T-cell (primary cell): Measurements from ENCODE around the gene DRD4. TPM values are rescaled to one million over a fixed set of nuclear protein-coding genes. Genes with fewer than 3 reads are reported as not detected.

ENCODE experiments used
- ATAC-seq, 4 experiments: fragments of 200-7000 bp in 3 of 4; fragments of 150-1000 bp in 1 of 4; cut with Tn5 transposase; replicated peaks in 1 of 4; 1 replicate in 3 of 4; 2 replicates in 1 of 4; pipeline ENCODE4 v1.10.0; 2021; ENCODE audit warnings: moderate library complexity in 3 of 4, mild to moderate bottlenecking in 2 of 4, moderate number of reproducible peaks in 1 of 4
- CTCF ChIA-PET, 2 donors: fragments of 300-600 bp; sonication (Branson Sonifier 250); formaldehyde crosslinking; loops; one replicate each; lab custom pipeline; 2022; ENCODE audit warnings: antibody characterized with exemption in 2 of 2; lab: Charles Lee
- POLR2A ChIA-PET, 2 donors: fragments of 300-600 bp; sonication (Branson Sonifier 250); formaldehyde crosslinking; loops; one replicate each; lab custom pipeline; 2022; ENCODE audit warnings: antibody characterized with exemption in 2 of 2; lab: Charles Lee
- DNase-seq, 35 experiments: peaks; one replicate each; pipeline versions ENCODE4 v3.0.0 to v3.0.0-alpha.2; 2013 to 2023
- H3K27ac ChIP-seq: one replicate; pipeline ENCODE4 v1.5.1; 2013; ENCODE audit warnings: low read length
- H3K27me3 ChIP-seq, 2 experiments: replicated peaks in 1 of 2; 1 replicate in 1 of 2; 2 replicates in 1 of 2; pipeline versions ENCODE4 v1.6.1 to v1.7.0; 2013; ENCODE audit warnings: low read length in 1 of 2, mixed read lengths in 1 of 2; ENCODE audit not compliant: control insufficient read depth in 2 of 2, insufficient read depth in 2 of 2; ENCODE audit errors: extremely low read depth in 1 of 2
- H3K36me3 ChIP-seq, 2 donors: 1 replicate in 1 of 2; 2 replicates in 1 of 2; pipeline versions ENCODE4 v1.6.1 to v1.7.0; 2013; ENCODE audit warnings: low read length in 1 of 2; ENCODE audit not compliant: control insufficient read depth in 2 of 2, insufficient read depth in 1 of 2; ENCODE audit errors: extremely low read depth in 1 of 2
- H3K4me1 ChIP-seq, 2 experiments: 1 replicate in 1 of 2; 2 replicates in 1 of 2; pipeline versions ENCODE4 v1.6.1 to v1.7.0; 2013; ENCODE audit warnings: low read length in 2 of 2, mixed read lengths in 1 of 2; ENCODE audit not compliant: insufficient read depth in 2 of 2, control insufficient read depth in 1 of 2; ENCODE audit errors: extremely low read depth in 1 of 2
- H3K4me3 ChIP-seq, 2 donors: 1 replicate in 1 of 2; 2 replicates in 1 of 2; pipeline versions ENCODE4 v1.5.1 to v1.7.0; 2013; ENCODE audit warnings: mild to moderate bottlenecking in 2 of 2, low read length in 1 of 2, moderate library complexity in 1 of 2; ENCODE audit not compliant: control insufficient read depth in 1 of 2; ENCODE audit errors: extremely low read depth in 1 of 2
- H3K9me3 ChIP-seq: 2 replicates; pipeline ENCODE4 v1.7.0; 2013
- H3K27ac Mint-ChIP-seq, 2 donors: one replicate each; pipeline ENCODE4 v1.8.0; 2020 to 2021; ENCODE audit warnings: mild to moderate bottlenecking in 2 of 2, mixed read lengths in 2 of 2
- H3K27me3 Mint-ChIP-seq, 2 donors: one replicate each; pipeline ENCODE4 v1.8.0; 2021 to 2022; ENCODE audit warnings: mixed read lengths in 2 of 2
- H3K36me3 Mint-ChIP-seq: one replicate; pipeline ENCODE4 v1.8.0; 2021; ENCODE audit warnings: mixed read lengths
- H3K4me1 Mint-ChIP-seq, 3 donors: one replicate each; pipeline ENCODE4 v1.8.0; 2020 to 2022; ENCODE audit warnings: mixed read lengths in 3 of 3, mild to moderate bottlenecking in 1 of 3
- H3K4me3 Mint-ChIP-seq, 3 donors: one replicate each; pipeline ENCODE4 v1.8.0; 2020 to 2022; ENCODE audit warnings: mild to moderate bottlenecking in 3 of 3, mixed read lengths in 3 of 3, moderate library complexity in 3 of 3
- H3K9me3 Mint-ChIP-seq, 3 donors: one replicate each; pipeline ENCODE4 v1.8.0; 2020 to 2022; ENCODE audit warnings: mixed read lengths in 3 of 3
- WGBS: methylation state at CpG from one replicate; pipeline ENCODE4 v1.1.5; 2013; ENCODE audit warnings: missing lambda C conversion rate; ENCODE audit not compliant: insufficient coverage; 5-methylcytosine and 5-hydroxymethylcytosine counted together
- total RNA-seq, 35 experiments: library from RNA in 6 of 35; stranded (reverse) in 6 of 35; fragments of 120-200 nt in 1 of 35; gene quantifications; one replicate each; pipeline versions ENCODE4 v1.2.1 to v1.2.4 and lab custom pipeline; 2013 to 2026

Gene DRD4
- total RNA-seq, 5 donors from 2014 or later (not counting 1 experiment from before 2014, with no cell fraction given) = 0.49 to 1.3 (median 0.98) TPM

GRCh38 chr11:601573-602245 is 35.4 kb upstream of the DRD4 start:
- Histone ChIP-seq H3K9me3 (no peaks in the 10 kb centered on the region), H3K4me3 (no peak overlapping the region), H3K36me3 (peaks cover 37 to 81% of the 10 kb centered on the region in 2 donors), H3K27ac (no peak overlapping the region), H3K27me3 (no peaks in the 10 kb centered on the region), H3K4me1 (peaks cover 0 to under 1% of the 10 kb centered on the region in 2 experiments)
- ATAC-seq = no peak
- H3K9me3 Mint-ChIP-seq = no peaks in the 10 kb centered on the region
- no peak overlapping the region for H3K4me3 Mint-ChIP-seq
- ChIA-PET CTCF (interaction anchor here in 1 of 2 donors (0.7 kb wide), 1 partner anchor 1958 kb away, joined by 5 read pairs; no protein-coding TSS in a partner anchor), POLR2A (interaction anchor here in 1 of 2 donors (0.7 kb wide), 1 partner anchor 356 kb away, joined by 6 read pairs; no protein-coding TSS in a partner anchor)
- no peaks in the 10 kb centered on the region for H3K4me1 Mint-ChIP-seq
- WGBS = 96% methylated on average over 13 of the region's 23 CpGs
- no peak for DNase-seq
- H3K27ac Mint-ChIP-seq = no peak overlapping the region
- peaks cover 33% of the 10 kb centered on the region for H3K36me3 Mint-ChIP-seq
- no peaks in the 10 kb centered on the region for H3K27me3 Mint-ChIP-seq

GRCh38 chr11:603154-603553 is 33.9 kb upstream of the DRD4 start:
- H3K27me3 Mint-ChIP-seq = no peaks in the 10 kb centered on the region
- no peaks in the 10 kb centered on the region for H3K4me1 Mint-ChIP-seq
- DNase-seq (no peak), ATAC-seq (no peak)
- POLR2A ChIA-PET = no interaction called here
- Histone ChIP-seq H3K9me3 (no peaks in the 10 kb centered on the region), H3K36me3 (peaks cover 46 to 84% of the 10 kb centered on the region in 2 donors), H3K4me3 (no peak overlapping the region), H3K27me3 (no peaks in the 10 kb centered on the region), H3K4me1 (no peaks in the 10 kb centered on the region), H3K27ac (no peak overlapping the region)
- 96% methylated on average over 7 of the region's 13 CpGs for WGBS
- peaks cover 29% of the 10 kb centered on the region for H3K36me3 Mint-ChIP-seq
- H3K9me3 Mint-ChIP-seq = no peaks in the 10 kb centered on the region
- no peak overlapping the region for H3K27ac Mint-ChIP-seq
- H3K4me3 Mint-ChIP-seq = no peak overlapping the region
- CTCF ChIA-PET = interaction anchor here in 1 of 2 donors (0.6 kb wide), 1 partner anchor 66 kb away, joined by 3 read pairs; the partner anchor contains the start of gene LRRC56

GRCh38 chr11:605286-606129 is 31.6 kb upstream of the DRD4 start:
- Histone ChIP-seq H3K4me3 (no peak overlapping the region), H3K27me3 (no peaks in the 10 kb centered on the region), H3K4me1 (no peaks in the 10 kb centered on the region), H3K36me3 (peaks cover 45 to 89% of the 10 kb centered on the region in 2 donors), H3K27ac (no peak overlapping the region), H3K9me3 (no peaks in the 10 kb centered on the region)
- ChIA-PET CTCF (no interaction called here), POLR2A (no interaction called here)
- Mint-ChIP-seq H3K4me3 (no peak overlapping the region), H3K9me3 (no peaks in the 10 kb centered on the region), H3K27ac (no peak overlapping the region), H3K36me3 (peaks cover 24% of the 10 kb centered on the region), H3K4me1 (no peaks in the 10 kb centered on the region), H3K27me3 (no peaks in the 10 kb centered on the region)
- no peak for DNase-seq
- WGBS = 95% methylated on average over 21 of the region's 33 CpGs
- no peak for ATAC-seq

GRCh38 chr11:606245-606644 is 30.8 kb upstream of the DRD4 start:
- Mint-ChIP-seq H3K9me3 (no peaks in the 10 kb centered on the region), H3K4me1 (peaks cover 0 to 2% (median 0%) of the 10 kb centered on the region in 3 donors), H3K36me3 (peaks cover 24% of the 10 kb centered on the region), H3K4me3 (no peak overlapping the region), H3K27me3 (no peaks in the 10 kb centered on the region), H3K27ac (no peak overlapping the region)
- ATAC-seq (no peak), DNase-seq (no peak)
- Histone ChIP-seq H3K4me3 (no peak overlapping the region), H3K27me3 (no peaks in the 10 kb centered on the region), H3K9me3 (no peaks in the 10 kb centered on the region), H3K4me1 (no peaks in the 10 kb centered on the region), H3K27ac (no peak overlapping the region), H3K36me3 (peaks cover 43 to 92% of the 10 kb centered on the region in 2 donors)
- 88% methylated on average over 13 of the region's 19 CpGs for WGBS
- CTCF ChIA-PET = no interaction called here
- POLR2A ChIA-PET = no interaction called here

GRCh38 chr11:607020-607780 is 29.9 kb upstream of the DRD4 start:
- POLR2A ChIA-PET = no interaction called here
- Mint-ChIP-seq H3K4me1 (peaks cover 2 to 4% (median 2%) of the 10 kb centered on the region in 3 donors), H3K27me3 (no peaks in the 10 kb centered on the region), H3K9me3 (no peaks in the 10 kb centered on the region), H3K36me3 (peaks cover 20% of the 10 kb centered on the region), H3K27ac (no peak overlapping the region), H3K4me3 (no peak overlapping the region)
- Histone ChIP-seq H3K4me1 (peaks cover 0 to under 1% of the 10 kb centered on the region in 2 experiments), H3K36me3 (peaks cover 36 to 92% of the 10 kb centered on the region in 2 donors), H3K9me3 (no peaks in the 10 kb centered on the region), H3K27ac (no peak overlapping the region), H3K4me3 (no peak overlapping the region), H3K27me3 (no peaks in the 10 kb centered on the region)
- ATAC-seq = no peak
- CTCF ChIA-PET = no interaction called here
- WGBS = 94% methylated on average over 35 of the region's 35 CpGs
- no peak for DNase-seq
